Measurements from ENCODE around the gene CARD10.

Gene CARD10

GRCh38 chr22:37491559-37492427 lies 27.4 kb downstream of the CARD10 start:
- DNase-seq (ENCODE audit: low read depth), result no peak
- no peak overlapping the region for H3K4me3 ChIP-seq (ENCODE audit: control insufficient read depth, low read depth, low read length)
- TF ChIP-seq CTCF (IDR thresholded peaks at IDR 0.05; ENCODE audit: control insufficient read depth, insufficient read depth, low read depth, low read length, missing control alignments), result no peak

DNA sequence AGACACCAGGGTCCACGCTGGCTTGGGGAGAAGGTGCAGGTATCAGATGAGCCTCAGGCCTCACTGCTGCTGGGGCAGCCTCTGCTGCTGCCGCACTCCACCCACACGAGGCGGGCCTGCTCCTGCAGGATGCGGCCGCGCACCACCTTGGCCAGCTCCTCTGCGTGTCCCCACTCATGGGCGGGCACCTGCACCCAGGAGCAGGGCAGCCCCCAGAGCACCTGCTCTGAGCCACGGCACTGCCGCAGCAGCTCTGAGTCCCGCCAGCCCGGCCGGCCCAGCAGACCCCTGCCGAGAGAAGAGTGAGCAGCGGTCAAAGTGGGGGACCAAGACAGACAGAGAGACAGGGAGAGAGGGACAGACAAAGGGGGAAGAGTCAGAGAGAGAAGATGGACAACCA lies 28.1 kb downstream of the CARD10 start:
- TF ChIP-seq CTCF (IDR thresholded peaks at IDR 0.05; ENCODE audit: control insufficient read depth, insufficient read depth, low read depth, low read length, missing control alignments), result no peak
- no peak for DNase-seq (ENCODE audit: low read depth)
- no peak overlapping the region for H3K4me3 ChIP-seq (ENCODE audit: control insufficient read depth, low read depth, low read length)

GRCh38 chr22:37489983-37490382 lies 29.2 kb downstream of the CARD10 start:
- TF ChIP-seq CTCF (IDR thresholded peaks at IDR 0.05; ENCODE audit: control insufficient read depth, insufficient read depth, low read depth, low read length, missing control alignments), result no peak
- no peak for DNase-seq (ENCODE audit: low read depth)

GRCh38 chr22:37488337-37489135 lies 30.7 kb downstream of the CARD10 start:
- no peak for TF ChIP-seq CTCF (IDR thresholded peaks at IDR 0.05; ENCODE audit: control insufficient read depth, insufficient read depth, low read depth, low read length, missing control alignments)
- no peak for DNase-seq (ENCODE audit: low read depth)
- H3K4me3 ChIP-seq (ENCODE audit: control insufficient read depth, low read depth, low read length), result no peak overlapping the region

More at GRCh38 chr22:37489983-37490382, 29.2 kb downstream of the CARD10 start:
- H3K4me3 ChIP-seq (ENCODE audit: control insufficient read depth, low read depth, low read length), result no peak overlapping the region

DNA sequence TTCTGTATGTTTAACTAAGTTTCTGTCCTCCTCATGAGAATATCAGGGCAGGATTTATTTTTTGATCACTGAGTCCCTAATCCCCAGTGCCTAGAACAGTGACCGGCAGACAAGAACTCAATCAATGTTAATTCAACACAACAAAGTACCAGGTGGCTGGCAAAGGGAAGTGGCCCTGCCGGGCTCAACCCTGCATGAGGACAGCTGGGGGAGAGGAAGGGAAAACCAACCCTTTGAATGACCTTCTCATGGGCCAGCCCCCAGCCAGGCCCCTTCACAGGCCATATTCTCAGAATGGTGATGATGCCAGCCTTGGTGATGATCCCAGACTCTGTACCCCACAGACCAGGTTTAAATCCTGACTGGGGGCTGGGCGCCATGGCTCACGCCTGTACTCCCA lies 31.6 kb downstream of the CARD10 start:
- DNase-seq (ENCODE audit: low read depth), result no peak
- no peak overlapping the region for H3K4me3 ChIP-seq (ENCODE audit: control insufficient read depth, low read depth, low read length)
- no peak for TF ChIP-seq CTCF (IDR thresholded peaks at IDR 0.05; ENCODE audit: control insufficient read depth, insufficient read depth, low read depth, low read length, missing control alignments)

- no peak for TF ChIP-seq CTCF (IDR thresholded peaks at IDR 0.05; ENCODE audit: control insufficient read depth, insufficient read depth, low read depth, low read length, missing control alignments)
- H3K4me3 ChIP-seq (ENCODE audit: control insufficient read depth, low read depth, low read length), result no peak overlapping the region
- DNase-seq (ENCODE audit: low read depth), result no peak
These were observed 32.1 kb downstream of the CARD10 start for GRCh38 chr22:37487129-37487528.
